HepG2 (cell line): ENCODE results near the gene UBAP2L. TPM values are rescaled to one million over a fixed set of nuclear protein-coding genes. Genes with fewer than 3 reads are reported as not detected.

ENCODE experiments used
- AGO2 ChIP-seq: fragments of 200-400 bp; formaldehyde crosslinking; optimal IDR thresholded peaks from 2 replicates; pipeline ENCODE3; 2017; ENCODE audit warnings: mild to moderate bottlenecking, low read depth, low read length, moderate library complexity
- AHR ChIP-seq: IDR thresholded peaks from 2 replicates; pipeline ENCODE4 v1.6.1; 2018; ENCODE audit warnings: missing genetic modification reagents, missing compliant biosample characterization
- HCFC1 ChIP-seq: fragments of 150-350 bp; IDR thresholded peaks from 2 replicates; pipeline ENCODE4 v1.6.1; 2014; ENCODE audit warnings: low read depth, low read length
- HOXA9 ChIP-seq: sonication (generic); formaldehyde crosslinking; IDR thresholded peaks from 2 replicates; pipeline ENCODE4 v1.8.1; 2022; ENCODE audit warnings: missing genetic modification reagents, mild to moderate bottlenecking, moderate library complexity, borderline replicate concordance
- MIXL1 ChIP-seq: IDR thresholded peaks from 2 replicates; pipeline ENCODE4 v1.6.1; 2016
- NCOA1 ChIP-seq: sonication (generic); formaldehyde crosslinking; IDR thresholded peaks from 2 replicates; pipeline ENCODE4 v1.9.0; 2021; ENCODE audit warnings: missing genetic modification reagents
- PHF8 ChIP-seq: sonication (generic); formaldehyde crosslinking; IDR thresholded peaks from 2 replicates; pipeline ENCODE4 v1.5.0; 2020; ENCODE audit warnings: missing genetic modification reagents
- POLR2AphosphoS2 ChIP-seq: IDR thresholded peaks from 2 replicates; pipeline ENCODE4 v1.6.1; 2011; ENCODE audit warnings: low read depth, low read length, improper control_type of control experiment
- POLR2AphosphoS5 ChIP-seq: IDR thresholded peaks from 2 replicates; pipeline ENCODE4 v1.6.1; 2012; ENCODE audit warnings: low read depth, low read length
- RBM39 ChIP-seq: fragments of 200-400 bp; formaldehyde crosslinking; IDR thresholded peaks from one replicate; pipeline ENCODE4 v1.6.1; 2018; ENCODE audit warnings: antibody characterized with exemption, mild to moderate bottlenecking, low read depth, low read length; ENCODE audit not compliant: poor library complexity, severe bottlenecking
- SOX5 ChIP-seq: IDR thresholded peaks from 2 replicates; pipeline ENCODE4 v1.6.1; 2016; ENCODE audit warnings: borderline replicate concordance
- TAF15 ChIP-seq: fragments of 200-400 bp; formaldehyde crosslinking; IDR thresholded peaks from one replicate; pipeline ENCODE4 v1.6.1; 2018; ENCODE audit warnings: mild to moderate bottlenecking, low read depth, low read length; ENCODE audit not compliant: poor library complexity, severe bottlenecking
- ZNF510 ChIP-seq: sonication (generic); formaldehyde crosslinking; IDR thresholded peaks from 2 replicates; pipeline ENCODE4 v1.4.0; 2020; ENCODE audit warnings: low read depth, mild to moderate bottlenecking, missing genetic modification reagents
- polyA plus RNA-seq, 8 experiments: library from polyadenylated mRNA; depleted of rRNA in 3 of 8; stranded (reverse) in 7 of 8; unstranded in 1 of 8; fragments of >200 nt; fragmentation: Illumina TruSeq in 4 of 8; extraction: Trizol in 4 of 8; gene quantifications; 2 replicates each; pipeline versions ENCODE4 v1.2.1 to v1.2.3, GENCODE V29; 2011 to 2016; ENCODE audit warnings: low read depth in 4 of 8, missing spikeins in 1 of 8, mixed read lengths in 1 of 8; ENCODE audit not compliant: insufficient read depth in 1 of 8
- total RNA-seq, 5 experiments: library from RNA; depleted of rRNA; stranded (reverse); fragments of >200 nt; fragmentation: Illumina TruSeq; extraction: Trizol; gene quantifications; 2 replicates each; pipeline ENCODE4 v1.2.3, GENCODE V29; 2016; ENCODE audit warnings: low read depth in 1 of 5
- TF ChIP-seq, protein P1 (sequence below): sonication (generic); formaldehyde crosslinking; IDR thresholded peaks from 2 replicates; pipeline ENCODE4 v1.4.0; 2020; ENCODE audit warnings: missing genetic modification reagents
- TF ChIP-seq, protein P2 (sequence below): sonication (generic); formaldehyde crosslinking; IDR thresholded peaks from 2 replicates; pipeline ENCODE4 v1.8.1; 2023; ENCODE audit warnings: mild to moderate bottlenecking, moderate library complexity, missing genetic modification reagents
- TF ChIP-seq, protein P3 (sequence below): sonication (generic); formaldehyde crosslinking; conservative IDR thresholded peaks from 2 replicates; pipeline ENCODE4 v1.8.1; 2023; ENCODE audit warnings: missing genetic modification reagents
- TF ChIP-seq, protein P4 (sequence below), 2 experiments: sonication (generic) in 1 of 2; formaldehyde crosslinking in 1 of 2; IDR thresholded peaks; 2 replicates each; pipeline versions ENCODE4 v1.4.0 to v1.6.1; 2016 to 2020; ENCODE audit warnings: borderline replicate concordance in 1 of 2, low read depth in 1 of 2, mild to moderate bottlenecking in 1 of 2, missing genetic modification reagents in 1 of 2
- TF ChIP-seq, protein P5 (sequence below): sonication (generic); formaldehyde crosslinking; IDR thresholded peaks from 2 replicates; pipeline ENCODE4 v1.4.0; 2020; ENCODE audit warnings: low read depth, mild to moderate bottlenecking, missing genetic modification reagents

The UBAP2L gene
- total and polyA plus RNA-seq, 2 of the 13 experiments (the other 11 are each of a cell fraction or from before 2014, with no cell fraction given): 74.2 to 159 TPM

DNA sequence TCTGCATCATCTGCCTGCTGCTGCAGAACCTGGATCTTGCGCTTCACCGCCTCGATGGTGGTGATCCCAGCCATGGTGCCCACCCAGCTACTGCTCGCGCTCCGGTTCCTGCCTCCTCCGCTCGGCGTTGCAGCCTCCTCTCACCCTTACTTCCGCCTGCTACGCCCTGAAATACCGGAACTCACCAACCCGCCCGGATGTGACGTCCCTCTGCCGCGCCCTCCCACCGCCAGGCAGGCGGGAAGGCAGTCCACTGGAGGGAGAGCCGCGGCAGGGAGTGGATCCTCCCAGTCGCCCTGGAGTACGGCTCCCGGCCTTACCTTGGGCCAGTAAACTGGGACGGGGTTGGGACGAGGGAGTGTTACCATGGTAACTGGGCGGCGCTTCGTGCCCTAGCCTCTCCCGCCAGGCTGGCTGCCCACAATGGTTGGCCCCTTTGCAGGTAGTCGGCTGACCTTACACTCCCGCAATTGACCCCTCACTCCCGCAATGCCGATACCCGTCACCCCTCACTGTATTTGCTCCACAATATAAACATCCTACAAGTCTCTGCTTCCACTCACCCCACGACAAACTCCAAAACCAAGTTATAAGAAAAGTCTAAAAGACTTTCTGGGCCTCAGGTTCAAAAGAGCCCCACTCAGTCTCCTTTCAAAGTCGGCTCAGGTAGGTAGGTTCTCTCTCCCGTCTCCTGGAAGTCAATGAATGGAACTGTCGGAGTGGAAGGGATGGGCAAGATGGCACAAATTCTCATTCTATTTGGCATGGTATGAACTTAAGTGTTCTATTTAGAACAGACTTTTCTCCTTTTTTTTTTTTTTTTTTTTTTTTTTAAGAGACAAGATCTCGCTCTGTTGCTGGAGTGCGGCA is 37.5 kb upstream of the UBAP2L start (continued):
- TF ChIP-seq, protein P1, sequence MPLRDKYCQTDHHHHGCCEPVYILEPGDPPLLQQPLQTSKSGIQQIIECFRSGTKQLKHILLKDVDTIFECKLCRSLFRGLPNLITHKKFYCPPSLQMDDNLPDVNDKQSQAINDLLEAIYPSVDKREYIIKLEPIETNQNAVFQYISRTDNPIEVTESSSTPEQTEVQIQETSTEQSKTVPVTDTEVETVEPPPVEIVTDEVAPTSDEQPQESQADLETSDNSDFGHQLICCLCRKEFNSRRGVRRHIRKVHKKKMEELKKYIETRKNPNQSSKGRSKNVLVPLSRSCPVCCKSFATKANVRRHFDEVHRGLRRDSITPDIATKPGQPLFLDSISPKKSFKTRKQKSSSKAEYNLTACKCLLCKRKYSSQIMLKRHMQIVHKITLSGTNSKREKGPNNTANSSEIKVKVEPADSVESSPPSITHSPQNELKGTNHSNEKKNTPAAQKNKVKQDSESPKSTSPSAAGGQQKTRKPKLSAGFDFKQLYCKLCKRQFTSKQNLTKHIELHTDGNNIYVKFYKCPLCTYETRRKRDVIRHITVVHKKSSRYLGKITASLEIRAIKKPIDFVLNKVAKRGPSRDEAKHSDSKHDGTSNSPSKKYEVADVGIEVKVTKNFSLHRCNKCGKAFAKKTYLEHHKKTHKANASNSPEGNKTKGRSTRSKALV: no peak
- 0 out of 2 replicates have a peak, but pooled peaks have one; percentile 53 for TF ChIP-seq ZNF510
- no peak for TF ChIP-seq POLR2AphosphoS2
- TF ChIP-seq, protein P2, sequence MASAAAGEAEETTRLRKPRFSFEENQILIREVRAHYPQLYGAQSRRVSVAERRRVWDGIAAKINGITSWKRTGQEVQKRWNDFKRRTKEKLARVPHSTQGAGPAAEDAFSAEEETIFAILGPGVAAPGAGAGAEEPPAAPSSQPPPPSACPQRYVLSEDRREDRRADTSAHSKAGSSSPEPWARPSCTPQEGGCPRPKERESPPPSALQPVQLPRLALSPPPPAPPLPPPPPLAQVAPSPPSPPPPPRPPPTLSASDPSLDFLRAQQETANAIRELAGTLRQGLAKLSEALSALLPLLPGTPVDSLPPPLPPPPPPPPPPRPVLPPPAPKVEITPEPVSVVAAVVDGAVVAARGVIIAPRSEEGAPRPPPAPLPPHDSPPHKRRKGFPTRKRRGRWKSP: no peak
- TF ChIP-seq, protein P3, sequence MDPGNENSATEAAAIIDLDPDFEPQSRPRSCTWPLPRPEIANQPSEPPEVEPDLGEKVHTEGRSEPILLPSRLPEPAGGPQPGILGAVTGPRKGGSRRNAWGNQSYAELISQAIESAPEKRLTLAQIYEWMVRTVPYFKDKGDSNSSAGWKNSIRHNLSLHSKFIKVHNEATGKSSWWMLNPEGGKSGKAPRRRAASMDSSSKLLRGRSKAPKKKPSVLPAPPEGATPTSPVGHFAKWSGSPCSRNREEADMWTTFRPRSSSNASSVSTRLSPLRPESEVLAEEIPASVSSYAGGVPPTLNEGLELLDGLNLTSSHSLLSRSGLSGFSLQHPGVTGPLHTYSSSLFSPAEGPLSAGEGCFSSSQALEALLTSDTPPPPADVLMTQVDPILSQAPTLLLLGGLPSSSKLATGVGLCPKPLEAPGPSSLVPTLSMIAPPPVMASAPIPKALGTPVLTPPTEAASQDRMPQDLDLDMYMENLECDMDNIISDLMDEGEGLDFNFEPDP: no peak
- TF ChIP-seq RBM39: peak; percentile 42
- TF ChIP-seq MIXL1 (CRISPR knock-in tag): peak; percentile 84
- TF ChIP-seq, protein P4, sequence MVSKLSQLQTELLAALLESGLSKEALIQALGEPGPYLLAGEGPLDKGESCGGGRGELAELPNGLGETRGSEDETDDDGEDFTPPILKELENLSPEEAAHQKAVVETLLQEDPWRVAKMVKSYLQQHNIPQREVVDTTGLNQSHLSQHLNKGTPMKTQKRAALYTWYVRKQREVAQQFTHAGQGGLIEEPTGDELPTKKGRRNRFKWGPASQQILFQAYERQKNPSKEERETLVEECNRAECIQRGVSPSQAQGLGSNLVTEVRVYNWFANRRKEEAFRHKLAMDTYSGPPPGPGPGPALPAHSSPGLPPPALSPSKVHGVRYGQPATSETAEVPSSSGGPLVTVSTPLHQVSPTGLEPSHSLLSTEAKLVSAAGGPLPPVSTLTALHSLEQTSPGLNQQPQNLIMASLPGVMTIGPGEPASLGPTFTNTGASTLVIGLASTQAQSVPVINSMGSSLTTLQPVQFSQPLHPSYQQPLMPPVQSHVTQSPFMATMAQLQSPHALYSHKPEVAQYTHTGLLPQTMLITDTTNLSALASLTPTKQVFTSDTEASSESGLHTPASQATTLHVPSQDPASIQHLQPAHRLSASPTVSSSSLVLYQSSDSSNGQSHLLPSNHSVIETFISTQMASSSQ (IDR thresholded peaks at IDR 0.05; ENCODE audit: low read depth): no peak
- TF ChIP-seq, protein P4 (CRISPR knock-in tag; IDR thresholded peaks at IDR 0.05; ENCODE audit: borderline replicate concordance): peak; percentile 49; the same call in 1 of the 2 replicates
- no peak for TF ChIP-seq TAF15
- TF ChIP-seq HOXA9 (CRISPR knock-in tag): peak; percentile 72; the same call in 1 of the 2 replicates
- TF ChIP-seq AGO2: no peak
- TF ChIP-seq HCFC1: peak; percentile 52
- 0 out of 2 replicates have a peak, but pooled peaks have one; percentile 33 for TF ChIP-seq AHR (CRISPR knock-in tag)
- TF ChIP-seq PHF8: peak; percentile 73
- TF ChIP-seq NCOA1: no peak
- TF ChIP-seq POLR2AphosphoS5: peak; percentile 87
- TF ChIP-seq SOX5 (CRISPR knock-in tag): peak; percentile 66; the same call in 1 of the 2 replicates
- TF ChIP-seq, protein P5, sequence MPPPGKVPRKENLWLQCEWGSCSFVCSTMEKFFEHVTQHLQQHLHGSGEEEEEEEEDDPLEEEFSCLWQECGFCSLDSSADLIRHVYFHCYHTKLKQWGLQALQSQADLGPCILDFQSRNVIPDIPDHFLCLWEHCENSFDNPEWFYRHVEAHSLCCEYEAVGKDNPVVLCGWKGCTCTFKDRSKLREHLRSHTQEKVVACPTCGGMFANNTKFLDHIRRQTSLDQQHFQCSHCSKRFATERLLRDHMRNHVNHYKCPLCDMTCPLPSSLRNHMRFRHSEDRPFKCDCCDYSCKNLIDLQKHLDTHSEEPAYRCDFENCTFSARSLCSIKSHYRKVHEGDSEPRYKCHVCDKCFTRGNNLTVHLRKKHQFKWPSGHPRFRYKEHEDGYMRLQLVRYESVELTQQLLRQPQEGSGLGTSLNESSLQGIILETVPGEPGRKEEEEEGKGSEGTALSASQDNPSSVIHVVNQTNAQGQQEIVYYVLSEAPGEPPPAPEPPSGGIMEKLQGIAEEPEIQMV: no peak
